Activated effector memory CD4-positive, alpha-beta T cell treated with Interleukin-2 at 50 U/mL for 16 hours (primary cell): ENCODE measurements around the gene PARVA.

Source experiments
- DNase-seq: peaks from one replicate; pipeline ENCODE4 v3.0.0-alpha.2; 2020

PARVA gene

DNA sequence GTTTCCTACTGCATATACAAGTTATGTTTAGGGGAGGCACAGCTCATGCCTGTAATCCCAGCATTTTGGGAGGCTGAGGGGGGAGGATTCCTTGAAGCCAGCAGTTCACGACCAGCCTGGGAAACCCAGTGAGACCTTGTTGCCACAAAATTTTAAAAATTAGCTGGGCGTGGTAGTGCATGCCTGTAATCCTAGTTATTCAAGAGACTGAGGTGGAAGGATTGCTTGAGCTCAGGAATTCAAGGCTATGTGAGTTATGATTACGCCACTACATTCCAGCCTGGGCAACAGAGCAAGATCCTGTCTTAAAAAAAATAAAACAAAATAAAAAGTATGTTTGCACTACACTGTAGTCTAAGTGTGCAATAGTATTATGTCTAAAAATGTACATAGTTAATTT is 188.0 kb downstream of the PARVA start:
- no peak for DNase-seq

DNA sequence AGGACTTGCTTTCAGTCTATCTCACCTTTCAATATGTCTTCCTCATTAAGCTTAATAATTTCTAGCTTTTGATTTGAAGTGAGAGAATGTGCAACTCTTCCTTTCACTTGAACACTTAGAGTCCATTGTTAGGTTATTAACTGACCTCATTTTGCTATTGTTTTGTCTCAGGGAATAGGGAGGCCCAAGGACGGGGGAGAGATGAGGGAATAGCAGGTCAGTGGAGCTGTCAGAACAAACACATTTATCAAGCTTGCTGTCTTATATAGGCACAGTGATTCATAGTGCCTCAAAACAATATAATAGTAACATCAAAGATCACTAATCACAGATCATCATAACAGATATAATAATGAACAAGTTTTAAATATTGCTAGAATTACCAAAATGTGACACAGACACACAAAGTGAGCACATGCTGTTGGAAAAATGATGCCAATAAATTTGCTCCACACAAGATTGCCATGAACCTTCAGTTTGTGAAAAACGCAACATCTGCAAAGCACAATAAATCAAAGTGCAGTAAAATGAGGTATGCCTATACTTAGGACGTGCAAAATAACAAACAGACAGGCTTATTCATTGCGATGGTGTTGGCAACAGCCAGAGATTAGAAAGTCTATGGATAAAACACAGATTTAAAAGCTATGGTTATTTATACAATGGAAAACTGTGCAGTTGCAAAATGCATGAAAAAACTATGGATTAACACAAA is 190.5 kb downstream of the PARVA start:
- no peak for DNase-seq

- DNase-seq: no peak
Measured at GRCh38 chr11:12569499-12570425, 192.4 kb downstream of the PARVA start.

DNA sequence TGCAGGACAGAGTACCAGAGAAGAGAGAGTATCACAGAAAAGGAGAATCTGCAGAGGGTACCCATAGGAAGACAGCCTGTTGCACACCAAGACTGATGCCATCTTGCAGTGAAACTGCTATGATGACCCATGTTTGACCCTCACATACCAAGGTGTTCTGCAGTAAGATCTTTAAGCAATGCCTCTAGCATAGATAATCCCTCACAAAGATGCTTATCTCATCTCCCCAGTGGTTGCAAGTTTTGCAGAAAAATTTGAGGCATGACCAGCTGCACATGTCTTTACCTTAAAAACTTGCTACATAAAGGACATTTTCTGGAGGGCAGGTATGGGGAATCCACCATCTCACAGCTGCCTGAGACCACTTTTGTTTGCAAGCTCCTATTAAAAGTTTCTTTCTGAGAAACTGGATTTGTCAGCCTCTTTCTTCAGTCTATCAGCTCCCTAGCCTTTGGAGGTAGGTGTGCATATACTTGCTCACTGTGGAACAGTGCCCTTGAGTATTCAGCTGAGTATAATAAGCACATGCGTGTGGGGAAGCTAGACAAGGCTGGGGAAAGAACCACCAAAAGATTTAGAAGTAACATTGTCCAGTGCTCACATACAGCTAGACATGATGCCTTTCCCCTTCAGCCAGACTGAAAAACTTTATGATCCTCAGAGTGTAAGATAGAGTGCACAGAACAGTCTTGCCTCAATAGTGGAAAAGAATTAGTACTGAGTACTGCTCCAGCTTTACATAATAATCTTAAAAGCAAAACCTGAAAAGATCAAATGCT is 196.5 kb downstream of the PARVA start:
- DNase-seq: no peak

DNA sequence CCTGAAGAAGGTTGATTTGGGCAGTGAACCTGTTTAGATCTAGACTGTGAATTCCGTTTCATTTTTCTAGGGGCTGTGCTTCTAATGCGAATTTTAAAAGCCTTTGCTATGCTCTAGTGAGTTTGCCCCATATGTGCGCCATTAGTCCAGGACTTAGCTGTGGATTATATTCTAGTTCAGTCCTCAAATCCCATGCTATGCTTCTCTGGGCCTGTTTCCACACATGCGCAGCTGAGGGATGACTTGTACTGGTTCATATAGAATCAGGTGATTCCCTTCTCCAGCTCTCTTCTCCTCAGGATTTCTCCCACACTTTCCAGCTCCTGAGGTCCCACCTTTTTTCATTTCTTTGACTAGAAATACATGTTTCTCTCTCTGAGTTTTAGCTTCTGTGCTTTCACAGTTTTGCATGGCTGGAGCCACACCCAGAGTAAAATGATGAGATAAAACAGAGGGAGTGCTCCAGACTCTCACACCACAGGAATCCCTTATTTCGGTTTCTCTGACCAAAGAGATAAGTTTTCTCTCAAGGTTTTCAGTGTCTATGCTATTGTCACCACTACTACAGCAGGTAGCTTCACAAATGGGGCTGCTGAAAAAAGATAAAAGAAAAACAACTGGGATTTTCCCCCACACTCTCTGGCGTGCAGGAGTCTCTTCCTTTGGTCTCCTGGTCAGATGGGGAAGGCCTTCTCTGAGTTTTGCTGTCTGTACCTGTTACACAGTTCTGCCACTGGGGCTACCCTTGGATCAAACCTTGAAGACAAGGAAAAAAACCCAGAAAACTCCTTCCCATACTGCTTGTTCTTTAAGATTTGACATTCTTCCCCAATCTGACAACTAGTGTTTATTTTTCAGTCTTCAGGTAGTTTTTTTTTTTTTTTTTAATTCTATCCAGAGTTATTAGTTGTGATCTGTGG is 200.6 kb downstream of the PARVA start:
- DNase-seq: no peak

DNA sequence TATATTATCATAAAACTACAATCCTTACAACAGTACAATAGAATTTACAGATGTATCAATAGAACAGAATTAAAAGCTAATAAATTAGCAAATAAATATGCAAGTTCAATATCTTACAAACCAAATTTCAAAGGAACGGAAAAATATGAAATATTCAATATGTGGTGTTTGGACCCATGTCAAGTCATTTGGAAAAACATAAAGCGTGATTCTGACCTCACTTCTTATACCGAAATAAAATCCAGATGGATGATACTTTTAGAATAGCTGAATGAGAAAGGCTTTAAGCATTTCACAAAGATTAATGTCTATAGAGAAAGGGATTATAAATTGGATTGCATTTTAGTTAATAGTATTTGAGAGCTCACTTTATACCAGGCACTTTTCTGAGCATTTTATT is 204.0 kb downstream of the PARVA start:
- DNase-seq: no peak

GRCh38 chr11:12581923-12582322 is 204.6 kb downstream of the PARVA start:
- no peak for DNase-seq
